ENCODE results near the gene KHDRBS2.
"Not testable (repeated sequence)": the region's sequence is repeated elsewhere in the genome, so short reads cannot be mapped to it uniquely, and the experiment has no call there.

Gene KHDRBS2

DNA sequence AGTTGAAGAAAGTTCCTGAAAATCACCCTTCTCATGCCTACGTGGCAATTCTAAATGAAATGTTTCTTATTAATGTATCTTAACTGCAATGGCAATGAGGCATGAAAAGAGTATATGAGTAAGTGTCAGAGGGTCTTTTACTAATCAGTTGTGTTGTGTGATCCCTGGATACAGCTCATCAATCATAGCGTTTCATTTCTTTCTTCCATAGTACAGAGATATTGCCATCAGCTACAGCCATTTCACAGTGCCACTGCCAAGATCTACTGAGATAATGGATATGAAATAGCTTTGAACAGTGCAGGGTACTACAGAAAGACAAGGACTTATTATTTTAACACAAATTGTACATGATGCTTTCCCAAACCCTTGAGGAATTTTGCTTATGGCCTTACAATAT lies 450.8 kb downstream of the KHDRBS2 start:
- DNase-seq = no peak

DNA sequence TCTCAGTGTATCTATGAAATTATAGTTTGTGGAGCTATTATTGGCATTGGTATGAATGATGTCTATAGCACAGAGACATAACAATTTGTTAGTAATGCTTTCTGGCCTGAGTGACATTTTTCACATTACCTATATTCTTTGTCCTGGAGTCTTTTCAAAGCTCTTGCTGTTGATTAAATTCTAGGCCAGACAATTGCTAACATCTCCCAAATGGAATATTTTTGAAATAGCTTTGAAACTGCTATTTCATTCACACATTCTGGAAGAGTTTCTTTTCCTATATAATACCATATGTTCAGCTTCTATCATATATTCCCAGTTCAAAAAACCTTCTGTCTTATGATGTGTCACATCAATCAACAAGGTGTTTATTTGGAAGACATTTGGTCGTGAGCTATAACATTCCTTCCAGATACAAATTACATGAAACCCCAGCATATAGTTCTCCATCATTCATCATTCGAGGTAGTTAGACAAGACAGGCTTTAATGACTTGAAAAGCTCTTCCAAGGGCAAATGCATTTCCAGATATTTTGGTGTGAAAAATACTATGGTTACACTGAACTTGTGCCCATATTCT lies 452.8 kb downstream of the KHDRBS2 start:
- no peak for DNase-seq

- no peak for DNase-seq
Measured at GRCh38 chr6:61817716-61818115, 468.3 kb downstream of the KHDRBS2 start.

GRCh38 chr6:61810047-61810446 lies 476.0 kb downstream of the KHDRBS2 start:
- DNase-seq = no peak

- no peak for DNase-seq
Measured at GRCh38 chr6:61809004-61809595, 476.9 kb downstream of the KHDRBS2 start.

DNA sequence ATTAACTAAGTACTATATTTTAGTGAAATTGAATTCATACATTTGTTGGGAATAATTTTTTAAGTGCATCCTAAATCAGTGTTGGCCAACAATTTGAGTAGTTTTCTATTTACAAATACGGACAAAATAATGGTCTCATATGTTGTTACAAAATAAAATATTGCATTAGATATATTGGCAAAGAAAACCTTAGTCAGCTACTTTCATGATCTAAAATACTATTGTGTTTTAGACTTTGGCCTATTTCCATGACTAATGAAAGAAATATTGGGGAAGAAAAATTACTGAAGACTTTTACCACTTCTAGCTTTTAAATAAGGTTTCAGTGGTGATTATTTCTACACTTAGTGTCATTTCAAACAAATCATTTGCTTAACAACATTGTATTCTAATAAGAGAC lies 498.0 kb downstream of the KHDRBS2 start:
- DNase-seq = no peak

DNA sequence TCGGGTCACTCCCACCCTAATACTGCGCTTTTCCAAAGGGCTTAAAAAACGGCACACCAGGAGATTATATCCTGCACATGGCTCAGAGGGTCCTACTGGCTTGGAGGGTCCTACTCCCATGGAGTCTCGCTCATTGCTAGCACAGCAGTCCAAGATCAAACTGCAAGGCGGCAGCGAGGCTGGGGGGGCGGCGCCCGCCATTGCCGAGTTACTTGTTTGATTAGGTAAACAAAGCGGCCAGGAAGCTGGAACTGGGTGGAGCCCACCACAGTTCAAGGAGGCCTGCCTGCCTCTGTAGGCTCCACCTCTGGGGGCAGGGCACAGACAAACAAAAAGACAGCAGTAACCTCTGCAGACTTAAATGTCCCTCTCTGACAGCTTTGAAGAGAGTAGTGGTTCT lies 516.6 kb downstream of the KHDRBS2 start:
- not testable (repeated sequence) for DNase-seq

GRCh38 chr6:61755739-61756138 lies 530.3 kb downstream of the KHDRBS2 start:
- no peak for DNase-seq

DNA sequence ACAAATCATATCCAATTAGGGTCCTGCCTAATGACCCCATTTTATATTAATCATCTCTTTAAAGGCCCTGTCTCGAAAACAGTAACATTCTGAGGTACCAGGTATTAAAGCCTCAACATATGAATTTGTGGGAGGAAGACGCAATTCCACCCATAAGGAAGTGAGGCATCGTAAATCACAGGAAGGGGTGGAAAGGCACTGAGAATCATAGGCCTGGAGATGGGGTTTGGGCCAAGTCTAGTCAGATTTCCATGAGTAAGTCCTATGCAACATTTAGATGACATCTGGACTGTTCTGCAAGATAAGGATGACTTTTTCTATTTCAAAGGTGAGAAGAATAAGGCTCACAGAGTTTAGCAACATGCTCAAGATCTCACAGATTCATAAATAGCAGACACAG lies 534.0 kb downstream of the KHDRBS2 start:
- no peak for DNase-seq

GRCh38 chr6:61745994-61746393 lies 540.0 kb downstream of the KHDRBS2 start:
- DNase-seq = no peak

DNA sequence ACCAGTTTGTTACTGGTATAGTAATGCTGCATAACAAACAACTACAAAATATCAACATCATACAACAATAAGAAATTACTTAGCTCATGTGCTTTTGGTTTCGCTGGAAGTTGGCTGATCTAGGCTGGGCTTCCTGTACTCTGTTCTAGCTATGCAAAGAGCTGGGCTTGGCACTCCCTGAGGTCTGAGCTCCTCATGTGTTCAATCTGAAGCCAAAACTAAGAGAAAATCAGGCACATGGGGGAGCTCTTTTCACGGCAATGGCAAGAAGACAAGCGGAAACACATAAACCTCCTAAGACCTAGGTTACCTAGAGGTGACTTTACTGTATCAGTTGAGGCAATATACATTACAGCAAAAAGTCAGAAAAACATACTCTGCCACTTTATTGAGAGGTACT lies 574.2 kb downstream of the KHDRBS2 start:
- DNase-seq = no peak

GRCh38 chr6:61688165-61688564 lies 597.9 kb downstream of the KHDRBS2 start:
- no peak for DNase-seq

- DNase-seq = no peak
Measured at GRCh38 chr6:61682562-61682961, 603.5 kb downstream of the KHDRBS2 start.

DNA sequence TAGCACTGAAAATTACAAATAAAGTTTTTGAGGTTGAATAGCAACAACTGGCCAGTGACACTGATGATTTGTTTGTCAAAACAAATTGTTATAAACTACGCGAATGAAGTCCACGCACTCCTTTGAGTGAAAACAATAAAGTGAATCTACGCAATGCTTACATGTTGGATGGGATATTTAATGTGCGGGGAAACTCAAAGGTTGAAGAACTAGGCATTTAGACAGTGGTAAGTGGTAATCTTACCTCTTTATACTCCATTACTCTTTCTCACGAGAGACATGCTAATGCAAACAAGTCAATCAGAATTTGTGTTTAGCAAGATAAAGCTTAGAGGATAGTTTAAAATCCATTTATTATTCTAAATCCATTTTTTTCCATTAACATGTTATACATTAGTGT lies 606.4 kb downstream of the KHDRBS2 start:
- no peak for DNase-seq

GRCh38 chr6:61675734-61676133 lies 610.3 kb downstream of the KHDRBS2 start:
- no peak for DNase-seq

GRCh38 chr6:61649845-61650244 lies 636.2 kb downstream of the KHDRBS2 start:
- no peak for DNase-seq

DNA sequence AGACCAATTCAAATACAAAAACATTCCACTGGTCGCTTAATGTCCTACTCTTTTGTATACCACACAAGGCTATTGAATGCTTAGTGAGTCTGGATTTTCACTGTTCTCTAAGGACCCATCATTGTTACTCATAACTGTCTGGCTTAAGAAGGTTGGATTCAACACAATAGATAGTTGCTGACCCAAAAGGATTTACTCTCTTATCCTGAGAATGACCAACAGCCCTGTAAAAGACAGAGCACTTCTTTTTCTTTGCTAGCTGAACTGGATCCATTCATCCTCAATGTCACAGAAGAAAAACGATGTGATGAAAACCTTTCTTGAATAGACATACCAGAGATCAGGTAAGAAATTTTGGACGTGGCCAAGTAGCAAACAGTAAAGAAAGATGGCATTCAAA lies 645.6 kb downstream of the KHDRBS2 start:
- no peak for DNase-seq

Measured in NCI-H510A (cell line).